EH (cell line): Measurements from ENCODE around the gene FMN1.

Source experiments
- DNase-seq: peaks from one replicate; pipeline ENCODE4 v3.0.0-alpha.2; 2015; ENCODE audit warnings: low read depth

The FMN1 gene

DNA sequence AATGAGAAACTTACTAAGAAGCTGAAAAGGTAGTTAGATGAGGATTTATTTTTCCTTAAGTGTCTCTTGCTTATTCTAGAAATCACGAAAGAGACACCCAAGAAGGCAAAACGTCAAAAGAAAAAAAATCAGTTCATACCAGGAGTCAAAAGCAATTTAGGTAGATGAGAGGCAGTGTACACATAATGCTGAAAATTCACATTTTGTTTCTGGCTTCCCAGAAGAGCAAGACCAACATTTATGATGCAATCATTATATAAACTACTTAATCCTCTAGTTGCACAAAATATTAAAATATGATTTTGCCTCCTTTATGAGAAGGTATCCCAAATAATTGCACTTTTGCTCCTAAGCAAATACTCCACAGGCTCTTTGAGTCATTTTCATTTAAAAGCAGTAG, 228.0 kb downstream of the FMN1 start:
- no peak for DNase-seq

DNA sequence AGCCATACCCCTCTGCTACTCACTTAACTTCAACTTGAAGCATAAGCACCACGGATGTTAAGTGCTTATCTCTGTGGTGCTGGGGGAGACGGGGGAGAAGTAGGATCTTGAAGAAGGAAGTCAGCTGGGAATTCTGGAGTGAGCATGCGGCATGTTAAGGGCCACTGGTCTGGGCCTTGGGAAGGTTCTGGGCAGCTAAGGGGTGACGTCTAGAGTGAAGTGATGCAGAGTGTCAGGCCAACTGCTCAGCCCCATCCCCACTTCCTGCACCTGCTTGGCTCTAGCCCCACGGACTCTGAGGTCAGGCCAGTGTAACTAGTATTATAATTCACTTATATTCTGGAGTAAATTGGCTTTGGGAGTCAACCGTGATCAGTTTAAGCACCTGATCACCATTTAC, 228.6 kb downstream of the FMN1 start:
- DNase-seq: no peak

DNA sequence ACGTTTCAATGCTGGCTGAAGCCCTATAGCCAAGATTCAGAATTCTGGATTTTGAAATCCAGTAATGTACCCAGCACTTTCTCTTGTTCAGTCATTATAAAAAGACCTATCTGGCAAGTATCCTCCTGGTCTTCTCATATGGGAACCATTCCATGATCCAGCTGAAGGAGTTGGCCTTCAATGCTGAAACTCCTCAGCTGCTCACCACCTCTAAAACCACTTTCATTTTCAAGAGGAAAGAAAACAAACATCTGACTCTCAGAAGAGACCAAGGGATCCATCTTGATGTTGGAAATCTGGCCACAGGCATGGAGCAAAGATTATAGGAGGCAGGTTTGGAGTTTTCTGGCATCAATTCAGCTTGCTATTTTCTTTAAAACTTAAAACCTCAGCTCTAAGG, 235.4 kb downstream of the FMN1 start:
- peak; percentile 68 for DNase-seq

- DNase-seq: no peak
Measured at GRCh38 chr15:32957219-32957618, 237.3 kb downstream of the FMN1 start.

DNA sequence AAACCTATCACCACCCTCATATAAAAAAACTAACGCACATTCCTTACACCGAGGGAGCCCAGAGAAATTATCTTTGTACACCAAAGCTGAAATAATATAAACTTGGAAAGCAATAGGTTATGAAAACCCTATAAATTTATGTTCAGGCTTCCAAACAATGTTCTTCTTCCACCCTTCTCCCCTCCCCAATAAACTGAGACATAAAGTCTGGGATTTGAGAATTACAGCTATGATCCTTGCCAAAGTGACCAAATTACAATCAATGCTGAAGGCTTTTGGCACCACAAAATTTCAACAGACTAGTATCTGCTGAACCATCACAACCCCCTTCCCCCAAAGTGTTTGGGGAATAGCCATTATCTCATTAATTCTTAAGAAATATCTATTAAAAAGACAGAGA, 237.8 kb downstream of the FMN1 start:
- DNase-seq: no peak

- DNase-seq: peak; percentile 92
Measured at GRCh38 chr15:32956006-32956405, 238.5 kb downstream of the FMN1 start.

- no peak for DNase-seq
Measured at GRCh38 chr15:32953533-32953910, 241.0 kb downstream of the FMN1 start.

DNA sequence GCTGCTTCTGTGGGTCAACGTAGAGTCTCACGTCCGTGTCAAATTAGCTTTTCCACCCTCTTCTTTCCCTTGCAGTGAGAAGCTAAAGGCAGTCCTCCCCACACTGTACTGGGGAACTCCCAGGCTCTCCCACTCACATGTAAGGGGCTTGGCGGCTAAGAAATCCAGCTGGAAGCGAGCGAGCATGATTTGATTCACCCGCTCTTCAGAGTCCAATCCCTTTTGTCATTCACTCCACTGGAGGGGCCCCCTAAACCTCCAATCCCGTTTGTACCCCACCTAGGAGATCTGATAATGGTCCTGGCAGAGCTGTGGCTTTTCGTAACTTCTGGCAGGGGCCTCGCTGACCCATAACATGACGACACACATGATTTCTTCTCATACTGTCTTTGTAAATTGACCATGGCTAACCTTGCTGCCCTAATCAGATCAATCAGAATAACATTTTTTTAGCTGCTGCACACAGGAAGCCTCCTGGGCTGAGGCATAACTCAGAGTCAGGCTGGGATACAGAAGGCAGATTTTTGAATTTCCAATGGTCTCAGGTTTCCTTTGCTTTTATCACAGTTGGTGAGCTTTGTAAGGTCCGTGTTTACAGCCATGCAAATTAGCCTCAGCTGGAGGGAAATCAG, 241.5 kb downstream of the FMN1 start:
- DNase-seq: peak; percentile 57

- peak; percentile 82 for DNase-seq
Measured at GRCh38 chr15:32951736-32952464, 242.6 kb downstream of the FMN1 start.

DNA sequence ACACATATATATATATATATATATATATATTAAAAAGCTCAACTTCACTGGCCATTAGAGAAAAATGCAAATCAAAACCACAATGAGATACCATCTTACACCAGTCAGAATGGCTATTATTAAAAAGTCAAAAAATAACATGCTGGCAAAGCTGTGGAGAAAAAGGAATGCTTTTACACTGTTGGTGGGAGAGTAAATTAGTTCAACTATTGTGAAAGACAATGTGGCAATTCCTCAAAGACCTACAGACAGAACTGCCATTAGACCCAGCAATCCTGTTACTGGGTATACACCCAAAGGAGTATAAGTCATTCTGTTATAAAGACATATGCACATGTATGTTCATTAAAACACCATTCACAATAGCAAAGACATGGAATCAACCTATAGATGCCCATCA, 244.5 kb downstream of the FMN1 start:
- DNase-seq: peak; percentile 67

DNA sequence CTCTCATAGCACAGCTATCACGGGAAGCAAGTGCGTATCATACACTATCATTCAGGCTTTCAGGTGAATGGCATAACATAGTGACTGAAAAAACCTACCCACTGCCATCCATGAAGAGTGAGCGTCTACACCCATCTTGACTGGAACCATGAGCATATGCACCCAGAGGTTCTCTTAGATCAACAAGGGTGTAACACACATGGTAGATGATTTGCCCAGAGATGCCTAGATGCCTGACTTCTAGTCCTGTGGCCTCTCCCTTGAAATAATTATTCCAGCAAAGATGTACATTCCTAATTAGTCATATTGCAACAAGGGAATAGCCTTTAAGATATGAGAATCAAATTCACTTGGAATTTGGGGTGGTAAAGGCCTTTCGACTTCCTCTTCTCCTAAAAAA, 248.3 kb downstream of the FMN1 start:
- peak; percentile 40 for DNase-seq

DNA sequence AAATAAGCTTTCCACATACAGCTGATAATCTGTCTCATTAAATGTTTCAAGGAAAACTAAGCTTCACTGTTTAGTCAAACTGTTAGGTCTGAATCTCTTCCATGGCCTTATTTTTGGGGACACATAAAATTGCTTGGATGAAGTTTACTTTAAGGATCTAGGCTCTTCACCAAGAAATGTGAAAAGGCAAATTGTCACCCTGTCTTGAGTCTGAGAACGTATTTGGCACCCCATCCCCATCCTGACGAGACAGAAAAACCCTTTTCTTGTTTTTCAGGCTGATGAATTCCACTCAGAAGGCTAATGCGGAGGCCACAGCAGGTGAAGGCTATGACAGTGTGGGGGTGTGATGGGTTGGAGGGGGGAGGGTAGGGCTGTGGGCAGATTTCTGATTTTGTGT, 250.1 kb downstream of the FMN1 start:
- DNase-seq: no peak

GRCh38 chr15:32943711-32944110, 250.8 kb downstream of the FMN1 start:
- peak; percentile 29 for DNase-seq

GRCh38 chr15:32942401-32942841, 252.1 kb downstream of the FMN1 start:
- DNase-seq: no peak

GRCh38 chr15:32941823-32942222, 252.7 kb downstream of the FMN1 start:
- no peak for DNase-seq

- no peak for DNase-seq
Measured at GRCh38 chr15:32936976-32937375, 257.5 kb downstream of the FMN1 start.

DNA sequence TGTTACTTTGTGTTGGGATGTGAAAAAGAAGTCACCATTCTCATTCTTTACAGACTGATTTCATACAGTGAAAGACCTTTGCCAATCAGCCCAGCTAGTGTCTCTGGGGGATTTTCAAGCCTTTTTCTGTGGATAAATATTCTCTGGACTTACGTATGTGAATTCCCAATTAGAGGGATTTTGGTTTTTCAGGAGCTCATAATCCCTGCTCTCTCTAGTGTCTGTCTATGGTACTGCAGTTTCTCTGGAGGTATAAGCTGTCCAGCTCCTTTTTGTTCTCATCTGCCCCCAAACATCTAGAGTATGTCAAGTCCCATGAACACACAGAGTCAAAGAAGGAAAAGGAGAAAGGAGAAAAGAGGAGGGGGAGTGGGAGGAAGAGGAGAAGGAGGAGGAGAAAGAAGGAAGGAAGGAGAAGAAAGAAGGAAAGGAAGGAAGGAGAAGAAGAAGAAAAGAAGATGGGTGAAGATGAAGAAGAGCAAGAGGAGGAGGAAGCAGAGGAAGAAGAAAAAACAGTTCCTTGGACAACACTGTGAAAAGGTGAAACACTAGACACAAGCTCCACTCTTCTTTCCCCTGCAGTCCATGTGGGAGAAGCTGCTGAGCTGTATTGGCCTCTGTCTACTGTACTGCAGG, 258.1 kb downstream of the FMN1 start:
- peak; percentile 69 for DNase-seq

DNA sequence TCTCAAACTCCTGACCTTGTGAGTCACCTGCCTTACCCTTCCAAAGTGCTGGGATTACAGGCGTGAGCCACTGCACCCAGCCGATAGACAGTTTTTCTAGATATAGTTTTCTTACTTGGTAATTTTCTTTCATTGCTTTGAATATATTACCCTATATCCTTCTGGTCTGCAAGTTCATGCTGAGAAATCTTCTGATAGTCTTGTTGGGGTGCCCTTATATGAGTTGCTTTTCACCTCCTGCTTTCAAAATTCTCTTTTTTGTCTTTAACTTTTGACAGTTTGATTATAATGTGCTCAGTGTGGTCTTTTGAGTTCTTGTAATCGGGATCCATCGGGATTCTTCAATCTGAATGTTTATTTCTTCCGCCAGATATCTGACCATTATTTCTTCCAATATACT, 259.4 kb downstream of the FMN1 start:
- DNase-seq: no peak

GRCh38 chr15:32933236-32933635, 261.3 kb downstream of the FMN1 start:
- DNase-seq: peak; percentile 16

DNA sequence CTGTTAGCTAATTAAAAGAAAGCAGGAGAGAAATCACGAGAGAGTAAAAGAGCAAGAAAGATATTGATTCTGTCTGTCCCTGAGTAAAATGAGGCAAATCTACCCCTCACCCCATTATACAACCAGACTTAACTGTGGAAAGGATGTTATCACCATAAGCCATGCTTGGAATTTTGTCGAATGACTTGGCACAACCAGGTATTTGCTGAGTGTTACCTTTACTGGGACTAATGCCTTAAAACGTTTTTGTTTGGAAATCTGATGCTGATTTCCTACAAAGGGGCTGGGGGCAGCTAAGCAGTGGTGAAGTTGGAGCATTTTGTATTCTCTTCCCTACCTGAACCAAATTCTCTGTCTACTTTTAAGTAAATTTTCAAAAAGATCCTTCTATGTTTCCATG, 265.6 kb downstream of the FMN1 start:
- DNase-seq: no peak

DNA sequence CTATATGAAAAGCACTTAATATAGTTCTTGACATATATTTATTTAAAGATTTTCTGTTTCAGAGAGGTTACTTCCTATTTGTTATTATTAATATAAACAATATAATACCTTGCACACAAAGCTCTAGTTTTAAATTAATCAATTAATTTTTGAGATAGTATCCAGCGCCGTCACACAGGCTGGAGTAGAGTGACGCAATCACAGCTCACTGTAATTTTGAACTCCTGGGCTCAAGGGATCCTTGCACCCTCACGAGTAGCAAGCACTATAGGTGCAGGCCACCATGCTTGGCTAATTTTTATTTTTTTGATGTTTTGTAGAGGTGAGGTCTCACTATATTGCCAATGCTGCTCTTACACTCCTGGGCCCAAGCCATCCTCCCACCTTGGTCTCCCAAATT, 267.4 kb downstream of the FMN1 start:
- DNase-seq: no peak

- DNase-seq: peak; percentile 18
Measured at GRCh38 chr15:32923176-32923575, 271.3 kb downstream of the FMN1 start.

- no peak for DNase-seq
Measured at GRCh38 chr15:32922541-32922940, 272.0 kb downstream of the FMN1 start.
